Astrocyte of the cerebellum (primary cell): Measurements from ENCODE around the gene SRPX.

Experiments
- DNase-seq: peaks from one replicate; pipeline ENCODE4 v3.0.0-alpha.2; 2011; ENCODE audit warnings: low read depth
- H3K4me3 ChIP-seq: 2 replicates; pipeline ENCODE4 v1.5.1; 2011; ENCODE audit warnings: mild to moderate bottlenecking, low read depth, low read length, moderate library complexity
- in situ Hi-C: cut with HindIII; loops from 2 replicates; pipeline ENCODE4 v1.10.0; 2017; ENCODE audit warnings: low sequenced_read_pairs
- TF ChIP-seq, protein P1 (sequence below): IDR thresholded peaks from 2 replicates; pipeline ENCODE4 v1.5.1; 2012; ENCODE audit warnings: low read length, low read depth, moderate library complexity, mild to moderate bottlenecking; ENCODE audit errors: missing control alignments

SRPX gene

DNA sequence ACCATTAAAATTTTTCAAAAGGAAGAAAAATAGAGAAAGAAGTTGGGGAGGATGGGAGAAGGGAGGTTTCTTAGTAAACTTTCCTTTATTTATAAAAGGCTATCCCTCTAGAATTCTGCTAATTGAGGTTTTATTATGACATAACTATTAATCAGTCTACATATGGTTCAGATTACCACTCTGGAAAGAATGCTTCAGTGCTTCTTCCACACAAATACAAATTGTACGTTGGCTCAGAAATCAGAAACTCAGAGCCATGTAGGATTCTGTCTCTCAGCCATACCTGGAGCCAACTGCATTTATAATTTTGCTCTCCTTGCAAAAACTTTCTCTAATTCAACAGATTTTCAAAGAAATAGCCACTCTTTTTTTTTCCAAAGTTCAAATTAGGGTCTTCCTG, 37.1 kb downstream of the SRPX start:
- DNase-seq, result peak; percentile 35
- no peak overlapping the region for H3K4me3 ChIP-seq
- TF ChIP-seq, protein P1, sequence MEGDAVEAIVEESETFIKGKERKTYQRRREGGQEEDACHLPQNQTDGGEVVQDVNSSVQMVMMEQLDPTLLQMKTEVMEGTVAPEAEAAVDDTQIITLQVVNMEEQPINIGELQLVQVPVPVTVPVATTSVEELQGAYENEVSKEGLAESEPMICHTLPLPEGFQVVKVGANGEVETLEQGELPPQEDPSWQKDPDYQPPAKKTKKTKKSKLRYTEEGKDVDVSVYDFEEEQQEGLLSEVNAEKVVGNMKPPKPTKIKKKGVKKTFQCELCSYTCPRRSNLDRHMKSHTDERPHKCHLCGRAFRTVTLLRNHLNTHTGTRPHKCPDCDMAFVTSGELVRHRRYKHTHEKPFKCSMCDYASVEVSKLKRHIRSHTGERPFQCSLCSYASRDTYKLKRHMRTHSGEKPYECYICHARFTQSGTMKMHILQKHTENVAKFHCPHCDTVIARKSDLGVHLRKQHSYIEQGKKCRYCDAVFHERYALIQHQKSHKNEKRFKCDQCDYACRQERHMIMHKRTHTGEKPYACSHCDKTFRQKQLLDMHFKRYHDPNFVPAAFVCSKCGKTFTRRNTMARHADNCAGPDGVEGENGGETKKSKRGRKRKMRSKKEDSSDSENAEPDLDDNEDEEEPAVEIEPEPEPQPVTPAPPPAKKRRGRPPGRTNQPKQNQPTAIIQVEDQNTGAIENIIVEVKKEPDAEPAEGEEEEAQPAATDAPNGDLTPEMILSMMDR, result no peak
- in situ Hi-C loops, result no loop called here

DNA sequence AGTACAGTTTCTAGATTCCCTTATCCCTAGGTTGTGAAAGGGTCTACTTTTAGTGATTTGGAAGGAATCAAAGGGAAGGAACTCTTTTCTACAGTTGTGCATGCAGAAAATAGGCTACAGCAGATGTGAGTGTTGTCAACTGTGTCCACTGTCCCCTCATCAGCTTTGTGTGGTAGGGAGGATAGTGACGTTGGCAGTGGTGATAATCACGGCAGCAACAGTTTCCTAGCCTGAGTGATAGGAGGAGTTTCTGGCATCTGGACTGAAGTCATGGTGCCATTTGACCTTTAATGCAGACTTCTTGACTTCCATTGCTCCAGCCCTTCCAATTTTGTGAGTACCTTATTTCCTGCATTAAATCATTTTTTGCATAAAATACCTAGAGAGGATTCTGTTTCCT, 39.3 kb downstream of the SRPX start:
- TF ChIP-seq, protein P1, result no peak

DNA sequence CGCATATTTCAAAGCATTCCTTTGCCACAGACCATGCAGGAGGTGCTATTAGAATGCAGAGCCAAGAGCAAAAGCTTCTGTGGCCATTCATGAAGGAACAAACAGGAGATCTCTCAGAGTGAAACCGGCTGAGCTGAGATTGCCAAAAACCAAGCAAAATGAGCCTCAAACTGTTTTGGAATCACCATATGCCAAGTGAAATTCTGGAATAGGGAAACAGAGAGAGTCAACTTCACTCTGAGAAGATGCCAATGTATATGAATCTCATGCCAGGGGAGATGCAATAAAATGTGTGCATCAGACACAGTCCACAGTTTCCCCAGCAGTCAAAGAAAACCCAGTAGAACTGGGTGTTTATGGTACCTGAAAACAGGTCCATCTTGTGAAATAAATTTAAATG, 42.3 kb downstream of the SRPX start:
- in situ Hi-C loops, result no loop called here
- DNase-seq, result no peak

More for the DNA sequence above, 39.3 kb downstream of the SRPX start:
- in situ Hi-C loops, result no loop called here
- no peak for DNase-seq
- H3K4me3 ChIP-seq, result no peak overlapping the region

DNA sequence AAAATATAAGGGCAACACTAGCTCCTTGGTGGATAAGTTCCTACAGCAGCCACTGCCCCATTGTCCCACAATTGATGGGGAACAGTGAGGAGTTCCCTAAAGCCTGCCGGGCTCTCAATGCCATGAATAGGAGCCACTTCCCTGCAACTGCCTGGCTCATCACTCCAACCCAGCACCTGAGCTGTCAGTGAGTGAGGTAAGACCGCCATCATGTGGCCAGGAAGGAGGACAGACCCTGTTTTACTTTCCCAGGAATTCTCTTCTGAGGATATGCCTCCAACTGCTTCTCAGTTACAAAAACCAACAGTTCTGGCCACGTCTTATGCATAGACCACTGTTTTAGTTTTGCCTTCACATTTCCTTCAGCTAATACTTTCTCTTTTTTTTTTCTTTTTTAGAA, 45.5 kb downstream of the SRPX start:
- H3K4me3 ChIP-seq, result no peak overlapping the region
- DNase-seq, result no peak
- TF ChIP-seq, protein P1, result peak; percentile 67
- in situ Hi-C loops, result no loop called here

More for the DNA sequence above, 42.3 kb downstream of the SRPX start:
- H3K4me3 ChIP-seq, result no peak overlapping the region
- TF ChIP-seq, protein P1, result no peak

DNA sequence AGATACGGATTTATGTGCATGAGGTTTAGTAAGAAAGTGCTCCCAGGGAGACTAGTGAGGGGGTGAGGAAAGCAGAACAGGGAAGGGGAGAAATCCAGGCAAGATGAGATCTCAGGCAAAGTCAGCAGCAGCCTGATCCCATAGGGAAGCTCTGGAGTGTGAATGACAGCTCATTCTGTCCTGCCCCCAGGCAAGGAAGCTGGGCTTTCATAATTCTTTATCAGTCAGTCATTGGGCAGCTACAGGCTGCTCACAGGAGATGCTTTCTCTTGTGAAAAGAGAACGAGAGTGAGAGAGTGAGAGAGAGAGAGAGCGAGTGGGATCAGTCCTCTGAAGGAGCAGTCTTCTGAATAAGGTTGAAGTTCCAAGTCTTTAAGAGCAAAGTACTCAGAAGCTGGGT, 48.1 kb downstream of the SRPX start:
- TF ChIP-seq, protein P1, result no peak
- no peak for DNase-seq
- in situ Hi-C loops, result no loop called here
- no peak overlapping the region for H3K4me3 ChIP-seq

DNA sequence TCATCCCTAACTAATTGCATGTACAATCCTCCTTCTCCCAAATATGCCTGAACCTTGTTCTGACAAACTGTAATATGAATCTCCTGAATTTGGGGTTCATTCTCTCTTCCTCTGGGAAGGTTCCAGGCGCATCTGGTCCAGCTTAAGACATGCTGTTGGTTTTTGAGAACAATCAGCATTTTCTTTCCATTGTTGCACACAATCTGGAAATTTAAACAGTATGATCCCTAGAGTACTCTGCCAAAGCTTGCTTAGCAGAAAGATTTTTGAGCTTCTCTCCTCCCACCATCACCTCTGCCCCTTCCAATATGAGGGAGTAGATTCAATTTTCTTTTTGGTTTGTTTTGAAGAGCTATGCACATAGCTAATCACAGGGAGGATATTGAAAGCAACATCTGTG, 50.1 kb downstream of the SRPX start:
- TF ChIP-seq, protein P1, result no peak
- in situ Hi-C loops, result no loop called here
- no peak for DNase-seq
- H3K4me3 ChIP-seq, result no peak overlapping the region
